ENCODE results near the gene GDAP2.
"Not testable (repeated sequence)": the region's sequence is repeated elsewhere in the genome, so short reads cannot be mapped to it uniquely, and the experiment has no call there.

GDAP2 gene

GRCh38 chr1:117897551-117897950 lies 31.9 kb downstream of the GDAP2 start:
- DNase-seq, result no peak

DNA sequence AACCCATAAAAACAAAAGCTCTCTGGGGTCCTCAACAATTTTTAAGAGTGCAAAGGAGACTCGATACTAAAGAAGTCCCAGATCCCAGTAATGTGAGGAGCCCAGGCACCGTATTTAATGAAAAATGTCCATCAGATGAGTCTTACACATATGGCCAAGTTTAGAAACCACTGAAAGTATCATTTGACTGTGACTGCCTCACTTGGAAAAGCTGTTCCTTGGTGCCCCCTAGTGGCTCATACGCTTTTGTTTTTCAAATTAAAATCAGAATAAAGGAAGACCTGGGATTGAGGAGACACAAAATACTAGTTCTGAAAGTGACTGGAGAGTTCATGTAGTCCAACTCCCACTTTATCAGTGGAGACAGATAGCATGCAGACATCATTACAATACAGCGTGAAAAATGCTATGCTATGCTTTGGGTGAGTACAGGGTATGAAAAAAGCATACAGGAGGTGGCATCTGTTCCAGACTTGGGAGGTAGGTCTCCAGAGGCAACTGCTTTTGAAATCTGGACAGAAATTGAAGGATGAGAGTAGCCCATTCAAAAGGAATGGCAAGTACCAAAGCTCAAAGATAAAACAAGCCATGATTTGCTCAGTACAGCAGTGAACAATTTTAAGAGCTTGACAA lies 33.8 kb downstream of the GDAP2 start:
- peak; percentile 54 for DNase-seq

GRCh38 chr1:117894078-117894477 lies 35.3 kb downstream of the GDAP2 start:
- DNase-seq, result no peak

- no peak for DNase-seq
Observed at GRCh38 chr1:117892512-117892911, 36.9 kb downstream of the GDAP2 start.

DNA sequence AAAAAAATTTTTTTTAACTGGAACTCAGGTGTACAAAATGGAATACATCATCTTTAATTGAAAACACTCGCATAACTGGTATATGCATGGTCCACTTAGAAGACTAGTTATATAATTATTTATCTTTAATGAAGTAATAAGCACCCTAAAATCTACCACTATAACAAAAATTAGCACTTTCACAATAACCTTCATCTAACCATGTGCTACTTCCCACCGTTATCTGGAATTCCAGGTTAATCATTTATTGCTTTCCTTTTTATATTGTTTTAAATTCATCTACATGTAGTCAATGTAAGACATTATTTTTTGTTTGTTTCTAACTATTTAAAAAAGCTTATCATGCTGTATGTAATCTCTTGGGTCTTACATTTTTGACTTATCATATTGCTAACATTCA lies 39.0 kb downstream of the GDAP2 start:
- DNase-seq, result no peak

GRCh38 chr1:117886101-117886795 lies 43.2 kb downstream of the GDAP2 start:
- no peak for DNase-seq

- DNase-seq, result no peak
Observed at GRCh38 chr1:117883616-117884015, 45.8 kb downstream of the GDAP2 start.

GRCh38 chr1:117879284-117879683 lies 50.1 kb downstream of the GDAP2 start:
- DNase-seq, result no peak

DNA sequence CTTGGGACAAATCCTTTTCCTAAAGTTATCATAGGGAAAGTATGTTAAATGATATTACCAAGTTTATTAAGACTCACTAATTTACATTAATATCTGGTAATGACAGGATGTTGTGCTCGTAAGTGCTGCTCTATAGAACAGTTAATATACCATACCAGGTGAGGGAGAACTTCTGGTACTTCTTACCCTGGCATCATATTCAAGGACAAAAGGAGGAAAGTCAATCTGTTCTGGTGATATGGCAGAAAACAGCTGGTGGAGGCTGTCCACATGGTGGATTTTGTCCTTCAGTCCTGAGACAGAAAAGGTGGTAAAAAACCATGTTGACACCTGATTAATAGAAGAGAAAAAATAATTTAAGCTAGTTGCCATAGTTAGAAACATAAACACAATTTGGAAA lies 51.6 kb downstream of the GDAP2 start:
- DNase-seq, result no peak

DNA sequence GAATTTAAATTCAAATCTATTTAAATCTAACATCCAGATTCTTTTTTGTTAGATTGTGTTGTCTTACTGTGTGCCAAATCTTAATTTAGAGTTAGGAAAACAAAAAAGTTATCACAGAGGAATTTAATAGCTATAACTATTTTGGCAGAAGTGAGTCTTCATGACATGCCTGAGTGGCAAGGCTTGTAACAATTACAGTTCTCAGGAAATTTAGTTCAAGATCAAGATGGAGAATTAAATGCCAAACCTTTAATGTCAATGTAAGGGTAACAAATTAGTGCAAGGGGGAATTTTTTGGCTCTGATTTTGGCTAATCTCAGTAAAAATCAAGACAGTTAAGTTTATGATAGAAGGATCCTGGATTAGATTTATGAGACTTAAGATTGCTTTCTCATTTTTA lies 58.4 kb downstream of the GDAP2 start:
- no peak for DNase-seq

DNA sequence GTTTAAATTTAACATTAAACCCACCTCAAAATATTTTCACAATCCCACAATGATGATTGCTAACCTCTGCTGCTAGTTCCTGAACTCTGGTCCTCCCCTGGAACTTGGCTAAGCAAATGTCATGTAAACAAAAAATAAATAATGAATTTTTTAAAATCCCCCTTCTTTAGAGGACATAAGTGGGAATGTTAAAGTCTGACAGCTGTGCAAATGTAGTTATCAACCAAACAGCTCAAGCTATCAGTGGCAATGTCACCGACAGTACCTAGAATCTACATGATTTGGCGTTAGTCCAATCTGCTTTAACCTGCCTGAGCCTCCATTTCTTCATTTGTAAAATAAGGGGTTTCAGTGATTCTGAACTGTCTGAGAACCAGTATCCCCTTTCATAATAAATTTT lies 67.7 kb downstream of the GDAP2 start:
- no peak for DNase-seq

GRCh38 chr1:117860896-117861610 lies 68.4 kb downstream of the GDAP2 start:
- DNase-seq, result peak; percentile 39

DNA sequence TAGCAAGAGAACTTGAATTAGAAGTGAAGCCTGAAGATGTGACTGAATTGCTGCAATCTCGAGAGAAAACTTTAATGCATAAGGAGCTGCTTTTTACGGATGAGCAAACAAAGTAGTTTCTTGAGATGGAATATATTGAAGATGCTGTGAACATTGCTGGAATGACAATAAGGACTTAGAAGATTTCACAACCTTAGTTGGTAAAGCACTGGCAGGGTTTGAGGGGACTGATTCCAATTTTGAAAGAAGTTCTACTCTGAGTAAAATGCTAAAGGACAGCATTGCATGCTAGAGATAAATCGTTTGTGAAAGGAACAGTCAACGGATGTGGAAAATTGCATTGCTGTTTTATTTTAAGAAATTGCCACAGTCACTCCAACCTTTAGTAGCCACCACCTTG lies 69.5 kb downstream of the GDAP2 start:
- no peak for DNase-seq

- DNase-seq, result no peak
Observed at GRCh38 chr1:117857418-117857817, 72.0 kb downstream of the GDAP2 start.

DNA sequence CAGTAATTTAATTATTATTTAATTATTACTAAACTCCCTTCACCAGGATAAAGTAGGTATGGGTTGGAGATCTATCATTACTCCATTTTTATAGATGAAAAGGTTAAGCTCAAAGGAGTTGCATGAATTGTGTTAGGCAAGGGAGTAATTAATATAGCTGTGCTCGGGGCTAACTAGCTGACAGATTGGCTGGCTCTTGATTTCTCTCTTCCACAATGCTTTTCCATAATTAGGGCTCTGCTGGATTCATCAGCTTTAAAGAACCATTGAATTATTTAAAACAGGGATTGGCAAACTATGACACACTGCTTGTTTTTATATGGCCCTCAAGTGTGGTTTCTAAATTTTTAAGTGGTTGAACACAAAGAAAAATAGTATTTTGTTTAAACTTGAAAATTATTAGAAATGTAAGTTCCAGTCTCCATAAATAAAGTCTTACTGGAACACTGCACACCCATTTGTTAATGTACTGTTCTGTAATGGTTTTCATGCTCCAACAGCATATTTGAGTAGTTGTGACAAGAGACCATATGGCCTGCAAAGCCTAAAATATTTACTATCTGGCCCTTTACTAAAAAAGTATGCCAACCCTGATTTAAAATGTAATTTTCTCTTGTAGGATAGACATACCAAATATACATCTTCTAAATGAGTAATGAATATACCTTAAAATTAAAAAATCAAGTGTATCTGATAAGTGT lies 76.4 kb downstream of the GDAP2 start:
- DNase-seq, result no peak

DNA sequence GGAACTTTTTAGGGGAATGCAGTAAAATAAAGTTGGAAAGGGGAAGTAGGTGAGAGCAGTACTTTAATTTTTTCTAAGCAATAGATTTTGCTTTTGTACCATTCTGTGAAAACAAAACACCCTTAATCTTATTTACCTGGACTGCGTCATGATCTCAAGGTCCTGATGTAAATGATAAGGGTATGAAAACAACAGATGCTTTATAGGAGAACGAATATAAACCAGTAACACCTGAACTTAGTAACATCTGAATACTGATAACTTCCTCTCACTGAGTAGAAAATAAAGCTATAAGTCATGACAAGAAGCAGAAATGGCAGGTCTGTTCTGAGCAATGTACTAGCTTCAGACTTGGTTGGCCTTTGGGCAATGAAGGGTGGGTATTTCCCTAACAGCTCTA lies 77.7 kb downstream of the GDAP2 start:
- no peak for DNase-seq

- DNase-seq, result no peak
Observed at GRCh38 chr1:117846674-117847425, 82.6 kb downstream of the GDAP2 start.

DNA sequence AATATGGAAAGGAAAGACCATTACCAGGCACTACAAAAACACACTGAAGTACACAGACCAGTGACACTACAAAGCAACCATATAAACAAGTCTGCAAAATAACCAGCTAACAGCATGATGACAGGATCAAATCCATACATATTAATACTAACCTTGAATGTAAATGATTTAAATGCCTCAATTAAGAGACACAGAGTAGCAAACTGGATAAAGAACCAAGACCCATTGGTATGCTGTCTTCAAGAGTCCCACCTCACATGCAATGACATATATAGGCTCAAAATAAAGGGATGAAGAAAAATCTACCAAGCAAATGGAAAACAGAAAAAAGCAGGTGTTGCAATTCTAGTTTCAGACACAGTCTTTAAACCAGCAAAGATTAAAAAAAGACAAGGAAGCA lies 84.9 kb downstream of the GDAP2 start:
- not testable (repeated sequence) for DNase-seq

GRCh38 chr1:117843791-117844190 lies 85.6 kb downstream of the GDAP2 start:
- no peak for DNase-seq

DNA sequence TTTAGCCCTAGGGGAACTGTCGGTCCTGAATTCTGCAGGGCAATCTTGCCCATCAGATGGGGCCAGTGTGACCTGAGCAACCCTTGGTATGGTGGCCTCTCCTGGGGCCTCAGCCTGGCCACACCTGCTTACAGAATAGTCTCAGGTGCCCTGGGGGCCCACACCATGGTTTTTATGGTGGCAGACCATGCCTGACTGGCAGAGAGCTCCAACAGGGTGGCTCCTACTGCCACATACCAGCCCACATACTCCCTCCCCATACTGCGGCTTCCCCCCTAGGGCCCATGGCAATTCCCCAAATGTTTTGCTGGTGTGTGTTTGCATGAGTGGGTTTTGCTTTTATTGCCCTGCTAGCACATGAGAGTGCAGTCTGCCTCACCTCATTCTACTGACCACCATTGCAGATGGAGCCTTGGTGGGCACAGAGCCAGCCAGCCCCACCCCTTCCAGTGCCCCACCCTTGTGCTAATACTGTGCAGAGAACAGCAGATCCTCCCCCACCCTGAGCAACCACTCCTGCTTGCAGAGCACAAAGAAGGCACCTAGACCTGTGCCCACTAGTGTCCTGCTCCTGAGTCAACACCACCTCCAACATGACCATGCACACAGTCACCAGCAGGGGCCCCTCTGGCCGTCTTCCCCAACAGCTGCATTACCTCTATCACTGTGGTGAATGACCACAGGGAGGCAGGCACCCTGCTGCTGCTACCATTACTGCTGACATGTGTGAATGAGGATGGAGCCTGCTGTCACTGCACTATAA lies 86.8 kb downstream of the GDAP2 start:
- DNase-seq, result no peak

DNA sequence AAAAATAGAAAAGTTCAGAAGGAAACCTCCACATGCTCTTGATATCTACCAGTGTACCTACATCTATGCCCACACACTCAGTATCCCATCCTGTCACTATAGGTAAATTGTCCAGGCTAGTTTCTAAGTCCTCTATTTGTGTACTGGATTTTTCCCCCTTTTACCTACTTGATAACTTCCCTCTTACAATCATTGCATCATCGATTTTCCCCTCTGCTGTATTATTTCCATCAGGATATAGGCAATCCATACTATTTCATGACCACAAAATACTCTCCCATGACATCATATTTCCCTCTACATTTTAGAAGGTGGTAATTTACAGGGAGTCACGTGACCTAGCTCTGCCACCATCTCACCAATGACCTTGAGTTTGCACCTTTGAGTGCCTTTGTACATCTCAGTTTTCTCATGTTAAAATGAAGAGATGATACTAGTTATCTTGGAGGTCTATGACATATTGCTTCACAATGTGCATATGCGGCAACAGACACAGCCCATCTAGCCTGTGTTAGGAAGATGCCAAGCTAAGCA lies 88.2 kb downstream of the GDAP2 start:
- no peak for DNase-seq

DNA sequence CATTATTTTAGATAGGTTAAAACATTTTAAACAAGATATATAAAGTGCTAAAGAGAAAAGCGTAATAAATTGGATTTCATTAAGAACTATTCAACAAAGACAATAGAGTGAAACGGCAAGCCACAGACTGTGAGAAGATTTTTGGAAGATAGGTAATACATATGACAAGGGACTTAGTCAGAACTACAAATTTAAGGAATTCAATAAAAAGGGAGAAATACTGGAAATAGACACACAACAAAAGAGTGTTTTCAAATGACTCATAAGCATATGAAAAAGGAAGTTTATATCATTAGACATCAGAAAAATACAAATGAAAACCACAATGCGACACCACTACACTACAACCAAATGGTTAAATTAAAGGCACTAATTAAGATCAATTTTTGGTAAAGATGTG lies 90.5 kb downstream of the GDAP2 start:
- no peak for DNase-seq
